Brain microvascular endothelial cell (primary cell): ENCODE measurements around the gene SMIM43.

Source experiments
- DNase-seq: peaks from one replicate; pipeline ENCODE4 v3.0.0-alpha.2; 2020
- H3K27ac ChIP-seq: fragments of 250-450 bp; sonication (Bioruptor Pico); 2 replicates; pipeline ENCODE4 v1.5.1; 2020; ENCODE audit warnings: mild to moderate bottlenecking, moderate library complexity
- H3K27me3 ChIP-seq: fragments of 250-450 bp; sonication (Bioruptor Pico); replicated peaks from 2 replicates; pipeline ENCODE4 v1.5.1; 2020; ENCODE audit warnings: mild to moderate bottlenecking
- H3K36me3 ChIP-seq: fragments of 250-450 bp; sonication (Bioruptor Pico); replicated peaks from 2 replicates; pipeline ENCODE4 v1.5.1; 2020; ENCODE audit warnings: mild to moderate bottlenecking
- H3K4me3 ChIP-seq: 2 replicates; pipeline ENCODE4 v1.5.1; 2011; ENCODE audit warnings: low read depth, mild to moderate bottlenecking, control low read depth, low read length, moderate library complexity
- in situ Hi-C: cut with HindIII; loops from 2 replicates; pipeline ENCODE4 v1.10.0; 2017; ENCODE audit warnings: low sequenced_read_pairs, low pct_ligation_motif_present
- TF ChIP-seq, protein P1 (sequence below): IDR thresholded peaks from 2 replicates; pipeline ENCODE4 v1.5.1; 2011; ENCODE audit warnings: low read depth, mild to moderate bottlenecking, moderate library complexity, low read length, control low read depth, inconsistent platforms; ENCODE audit errors: missing control alignments

The SMIM43 gene

DNA sequence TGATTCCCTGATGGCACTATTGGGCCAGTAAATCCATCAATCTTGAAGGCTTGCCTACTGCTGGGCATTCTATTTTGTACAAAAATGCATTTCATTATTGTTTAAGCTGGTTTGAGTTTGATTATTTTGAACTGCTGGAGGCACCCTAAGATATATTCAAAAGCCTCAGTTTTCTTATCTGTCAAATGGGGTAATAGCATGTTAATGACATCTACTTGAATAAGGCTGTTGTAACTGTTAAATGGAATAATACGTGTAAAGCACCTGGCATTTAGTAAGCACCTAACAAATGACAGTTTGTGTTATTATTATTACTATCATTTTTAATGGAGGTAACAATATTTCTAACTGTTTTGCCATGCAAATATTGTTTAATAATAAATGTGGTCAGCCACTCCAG, 6.9 kb upstream of the SMIM43 start:
- DNase-seq = no peak
- H3K4me3 ChIP-seq = no peak overlapping the region

DNA sequence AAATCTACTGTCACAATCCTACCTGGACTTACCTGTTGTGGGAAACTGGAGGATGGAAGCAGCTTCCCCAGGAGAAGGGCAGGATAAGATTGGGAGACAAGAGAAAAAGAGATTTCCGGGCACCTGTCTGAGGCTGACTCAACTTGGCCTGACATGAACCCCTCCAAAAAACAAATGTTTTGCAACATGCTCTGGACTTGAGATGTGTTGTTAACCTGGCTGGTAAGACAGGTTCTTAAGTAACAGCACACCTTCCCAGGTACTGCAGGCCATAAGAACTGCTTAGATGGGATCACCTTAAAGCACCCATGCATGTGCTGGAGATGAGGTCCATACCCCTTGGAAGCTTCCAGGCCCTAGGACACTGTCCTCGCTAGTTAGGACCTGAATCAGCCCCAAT, 4.4 kb upstream of the SMIM43 start:
- TF ChIP-seq, protein P1, sequence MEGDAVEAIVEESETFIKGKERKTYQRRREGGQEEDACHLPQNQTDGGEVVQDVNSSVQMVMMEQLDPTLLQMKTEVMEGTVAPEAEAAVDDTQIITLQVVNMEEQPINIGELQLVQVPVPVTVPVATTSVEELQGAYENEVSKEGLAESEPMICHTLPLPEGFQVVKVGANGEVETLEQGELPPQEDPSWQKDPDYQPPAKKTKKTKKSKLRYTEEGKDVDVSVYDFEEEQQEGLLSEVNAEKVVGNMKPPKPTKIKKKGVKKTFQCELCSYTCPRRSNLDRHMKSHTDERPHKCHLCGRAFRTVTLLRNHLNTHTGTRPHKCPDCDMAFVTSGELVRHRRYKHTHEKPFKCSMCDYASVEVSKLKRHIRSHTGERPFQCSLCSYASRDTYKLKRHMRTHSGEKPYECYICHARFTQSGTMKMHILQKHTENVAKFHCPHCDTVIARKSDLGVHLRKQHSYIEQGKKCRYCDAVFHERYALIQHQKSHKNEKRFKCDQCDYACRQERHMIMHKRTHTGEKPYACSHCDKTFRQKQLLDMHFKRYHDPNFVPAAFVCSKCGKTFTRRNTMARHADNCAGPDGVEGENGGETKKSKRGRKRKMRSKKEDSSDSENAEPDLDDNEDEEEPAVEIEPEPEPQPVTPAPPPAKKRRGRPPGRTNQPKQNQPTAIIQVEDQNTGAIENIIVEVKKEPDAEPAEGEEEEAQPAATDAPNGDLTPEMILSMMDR = no peak
- Histone ChIP-seq H3K27me3 (no peaks in the 10 kb centered on the region), H3K36me3 (no peaks in the 10 kb centered on the region), H3K4me3 (no peak overlapping the region), H3K27ac (no peak overlapping the region)
- no peak for DNase-seq
- in situ Hi-C loops = no loop called here

More for the DNA sequence above, 6.9 kb upstream of the SMIM43 start:
- in situ Hi-C loops = no loop called here
- H3K27me3 ChIP-seq = no peaks in the 10 kb centered on the region
- TF ChIP-seq, protein P1 = no peak
- no peak overlapping the region for H3K27ac ChIP-seq
- H3K36me3 ChIP-seq = no peaks in the 10 kb centered on the region

DNA sequence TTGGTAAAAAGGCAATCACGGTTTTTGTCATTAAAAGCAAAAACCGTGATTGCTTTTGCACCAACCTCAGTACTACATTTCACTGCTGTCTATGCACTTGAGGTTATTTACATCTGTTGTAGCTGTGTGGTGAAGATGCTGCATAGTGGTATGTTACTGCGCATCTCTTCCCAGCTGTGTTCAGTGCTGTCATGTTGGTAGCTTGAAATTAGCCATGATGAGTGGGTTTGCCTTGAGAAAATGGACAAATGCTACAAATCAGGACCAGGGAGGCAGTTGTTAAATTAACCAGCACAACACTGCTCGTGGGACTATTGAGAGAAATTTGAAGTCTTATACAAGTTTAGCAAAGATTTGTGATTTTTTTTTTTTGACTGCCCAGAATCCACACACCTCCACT, 2.2 kb upstream of the SMIM43 start:
- no peak for DNase-seq
- in situ Hi-C loops = no loop called here
- Histone ChIP-seq H3K27ac (no peak overlapping the region), H3K4me3 (no peak overlapping the region), H3K27me3 (no peaks in the 10 kb centered on the region), H3K36me3 (no peaks in the 10 kb centered on the region)
- TF ChIP-seq, protein P1 = no peak

DNA sequence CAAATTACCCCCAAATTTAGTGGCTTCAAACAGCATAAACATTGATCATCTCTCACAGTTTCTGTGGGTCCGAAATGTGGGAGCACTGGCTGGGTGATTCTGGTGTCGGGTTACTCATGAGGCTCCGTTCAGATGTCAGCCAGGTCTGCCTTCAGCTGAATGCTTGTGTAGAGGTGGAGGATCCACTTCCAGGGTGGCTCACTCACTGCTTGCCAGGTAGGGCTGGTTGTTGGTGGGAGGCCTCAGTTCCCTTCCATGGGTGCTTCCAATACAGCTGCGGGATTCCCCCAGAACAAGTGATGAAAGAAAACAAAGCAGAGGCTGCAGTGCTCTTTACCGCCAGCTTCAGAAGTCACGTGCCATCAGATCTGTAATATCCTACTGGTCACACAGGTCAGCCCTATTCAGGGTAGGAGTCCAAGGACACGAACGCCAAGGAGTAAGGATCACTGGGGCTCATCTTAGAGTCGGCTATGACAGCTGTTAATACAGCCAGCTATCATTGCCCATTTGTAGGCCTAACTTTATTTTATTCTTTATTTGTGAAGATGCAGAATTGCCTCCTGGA, 1.1 kb upstream of the SMIM43 start:
- Histone ChIP-seq H3K36me3 (no peaks in the 10 kb centered on the region), H3K27ac (no peak overlapping the region), H3K4me3 (no peak overlapping the region), H3K27me3 (no peaks in the 10 kb centered on the region)
- in situ Hi-C loops = no loop called here
- TF ChIP-seq, protein P1 = no peak
- no peak for DNase-seq

DNA sequence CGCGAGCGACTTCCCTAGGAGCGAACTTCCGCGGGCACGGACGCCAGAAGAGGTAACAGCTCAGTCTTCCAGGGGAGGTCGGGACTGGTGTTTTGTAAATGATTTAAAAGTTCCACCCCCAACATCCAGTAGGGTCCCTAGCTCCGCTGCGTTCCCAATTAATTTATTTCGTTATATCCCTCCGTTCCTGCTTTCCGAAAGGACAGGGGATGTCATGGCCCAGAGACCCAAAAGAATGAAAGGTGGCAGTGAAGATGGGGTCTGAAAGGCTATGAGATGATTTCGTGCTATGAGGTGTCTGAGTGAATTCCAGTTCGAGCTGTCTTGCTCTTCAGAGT, 373 bp upstream of the SMIM43 start:
- TF ChIP-seq, protein P1 = no peak
- peak overlapping the region; percentile 63 for H3K4me3 ChIP-seq
- H3K27ac ChIP-seq = no peak overlapping the region
- H3K36me3 ChIP-seq = no peaks in the 10 kb centered on the region
- H3K27me3 ChIP-seq = no peaks in the 10 kb centered on the region
- in situ Hi-C loops = no loop called here
- DNase-seq = no peak

DNA sequence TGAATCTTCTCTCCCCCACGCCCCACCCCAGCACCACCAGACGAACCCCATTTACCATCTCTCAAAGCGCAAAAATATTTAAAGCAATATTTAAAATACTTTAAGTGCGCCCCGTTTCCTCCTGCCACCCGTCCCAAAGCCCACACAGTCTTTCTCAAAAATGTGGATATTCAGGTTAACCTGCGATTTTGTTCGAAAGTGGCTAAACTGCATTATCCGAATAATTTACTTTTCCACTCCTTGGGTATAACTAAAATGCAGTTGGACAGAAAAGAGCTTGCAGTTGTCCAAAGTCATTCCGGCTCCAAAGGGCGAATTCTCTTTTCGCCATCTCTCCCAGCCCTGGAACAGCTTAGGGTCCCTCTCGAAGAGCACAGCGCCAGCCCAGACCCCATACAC, 662 bp downstream of the SMIM43 start:
- DNase-seq = no peak
- H3K27me3 ChIP-seq = no peaks in the 10 kb centered on the region
- no peaks in the 10 kb centered on the region for H3K36me3 ChIP-seq
- in situ Hi-C loops = no loop called here
- H3K27ac ChIP-seq = no peak overlapping the region
- H3K4me3 ChIP-seq = peak overlapping the region; percentile 63
- TF ChIP-seq, protein P1 = no peak
